Bronchial epithelial cell (primary cell): ENCODE results near the gene PLA2G2C. TPM values are rescaled to one million over a fixed set of nuclear protein-coding genes. Genes with fewer than 3 reads are reported as not detected.

Experiments used
- DNase-seq: peaks from one replicate; pipeline ENCODE4 v3.0.0-alpha.2; 2010; ENCODE audit warnings: low read depth
- FAIRE-seq: peaks from 2 replicates; lab custom pipeline; 2011; peaks lifted over from hg19 to GRCh38; lab: Jason Lieb, UNC
- H3K27me3 ChIP-seq: 2 replicates; pipeline ENCODE4 v1.5.1; 2011; ENCODE audit warnings: low read length; ENCODE audit not compliant: control insufficient read depth, insufficient read depth
- H3K36me3 ChIP-seq: 2 replicates; pipeline ENCODE4 v1.5.1; 2011; ENCODE audit warnings: low read length; ENCODE audit not compliant: control insufficient read depth, insufficient read depth
- H3K4me3 ChIP-seq: 2 replicates; pipeline ENCODE4 v1.5.1; 2011; ENCODE audit warnings: mild to moderate bottlenecking, low read depth, low read length, control low read depth
- total RNA-seq: library from RNA; depleted of rRNA; stranded (reverse); fragments of >200 nt; gene quantifications from 2 replicates; pipeline ENCODE4 v1.2.1, GENCODE V29; 2014
- TF ChIP-seq, protein P1 (sequence below): IDR thresholded peaks from 2 replicates; pipeline ENCODE4 v1.5.1; 2011; ENCODE audit warnings: mild to moderate bottlenecking, moderate library complexity, low read length, control low read depth, inconsistent platforms; ENCODE audit not compliant: insufficient read depth, severe bottlenecking

The PLA2G2C gene
- total RNA-seq, 1 donor from 2014 or later, result not detected

DNA sequence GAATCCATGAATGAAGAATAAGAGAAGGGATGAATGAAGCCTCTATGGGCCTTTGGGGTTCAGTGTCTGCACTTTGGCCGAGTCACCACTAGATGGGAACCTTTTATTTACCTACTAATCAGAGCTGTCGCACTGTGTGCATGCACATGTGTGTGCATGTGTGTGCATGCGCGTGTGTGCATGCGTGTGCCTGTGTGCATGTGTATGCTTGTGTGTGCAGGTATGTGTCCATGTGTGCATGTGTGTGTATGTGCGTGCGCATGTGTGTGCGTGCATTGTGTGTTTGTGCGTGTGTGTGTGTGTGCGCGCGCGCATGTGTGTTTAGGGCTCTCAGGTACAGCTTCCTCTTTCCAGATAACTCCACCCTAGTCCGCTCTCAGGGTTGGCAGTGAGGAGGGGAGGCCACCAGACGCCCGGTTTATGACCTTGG lies 20.8 kb downstream of the PLA2G2C start:
- H3K36me3 ChIP-seq, result no peaks in the 10 kb centered on the region
- DNase-seq (peak; percentile 8), FAIRE-seq (peak; percentile 23)
- H3K27me3 ChIP-seq, result no peaks in the 10 kb centered on the region
- TF ChIP-seq, protein P1, sequence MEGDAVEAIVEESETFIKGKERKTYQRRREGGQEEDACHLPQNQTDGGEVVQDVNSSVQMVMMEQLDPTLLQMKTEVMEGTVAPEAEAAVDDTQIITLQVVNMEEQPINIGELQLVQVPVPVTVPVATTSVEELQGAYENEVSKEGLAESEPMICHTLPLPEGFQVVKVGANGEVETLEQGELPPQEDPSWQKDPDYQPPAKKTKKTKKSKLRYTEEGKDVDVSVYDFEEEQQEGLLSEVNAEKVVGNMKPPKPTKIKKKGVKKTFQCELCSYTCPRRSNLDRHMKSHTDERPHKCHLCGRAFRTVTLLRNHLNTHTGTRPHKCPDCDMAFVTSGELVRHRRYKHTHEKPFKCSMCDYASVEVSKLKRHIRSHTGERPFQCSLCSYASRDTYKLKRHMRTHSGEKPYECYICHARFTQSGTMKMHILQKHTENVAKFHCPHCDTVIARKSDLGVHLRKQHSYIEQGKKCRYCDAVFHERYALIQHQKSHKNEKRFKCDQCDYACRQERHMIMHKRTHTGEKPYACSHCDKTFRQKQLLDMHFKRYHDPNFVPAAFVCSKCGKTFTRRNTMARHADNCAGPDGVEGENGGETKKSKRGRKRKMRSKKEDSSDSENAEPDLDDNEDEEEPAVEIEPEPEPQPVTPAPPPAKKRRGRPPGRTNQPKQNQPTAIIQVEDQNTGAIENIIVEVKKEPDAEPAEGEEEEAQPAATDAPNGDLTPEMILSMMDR, result peak; percentile 36
- H3K4me3 ChIP-seq, result no peak overlapping the region

DNA sequence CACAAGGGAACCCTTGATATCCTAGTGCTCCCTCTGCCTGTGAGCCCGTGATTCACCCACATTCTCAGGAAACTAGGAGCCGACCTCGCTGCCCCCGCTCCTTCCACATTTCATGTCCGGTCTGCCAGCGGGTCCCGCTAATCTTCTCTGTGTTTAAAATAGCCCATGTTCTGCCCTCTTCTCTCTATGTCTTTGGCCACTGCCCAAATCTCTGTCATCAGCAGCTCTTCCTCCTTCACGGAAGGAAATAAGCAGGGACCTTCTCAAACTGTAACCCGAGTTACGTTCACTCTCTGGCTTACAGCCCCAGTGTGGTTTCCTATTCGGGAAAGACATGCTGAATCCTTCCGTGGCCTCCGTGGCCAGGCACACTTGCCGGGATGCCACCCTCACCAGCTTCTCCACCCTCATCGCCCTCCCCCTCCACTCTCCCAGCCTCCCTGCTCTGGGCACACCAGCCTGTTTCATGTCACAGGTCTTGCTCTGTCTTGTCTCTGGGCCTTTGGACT lies 21.6 kb downstream of the PLA2G2C start:
- H3K4me3 ChIP-seq, result no peak overlapping the region
- no peaks in the 10 kb centered on the region for H3K27me3 ChIP-seq
- FAIRE-seq (no peak), DNase-seq (no peak)
- TF ChIP-seq, protein P1, result no peak
- no peaks in the 10 kb centered on the region for H3K36me3 ChIP-seq

DNA sequence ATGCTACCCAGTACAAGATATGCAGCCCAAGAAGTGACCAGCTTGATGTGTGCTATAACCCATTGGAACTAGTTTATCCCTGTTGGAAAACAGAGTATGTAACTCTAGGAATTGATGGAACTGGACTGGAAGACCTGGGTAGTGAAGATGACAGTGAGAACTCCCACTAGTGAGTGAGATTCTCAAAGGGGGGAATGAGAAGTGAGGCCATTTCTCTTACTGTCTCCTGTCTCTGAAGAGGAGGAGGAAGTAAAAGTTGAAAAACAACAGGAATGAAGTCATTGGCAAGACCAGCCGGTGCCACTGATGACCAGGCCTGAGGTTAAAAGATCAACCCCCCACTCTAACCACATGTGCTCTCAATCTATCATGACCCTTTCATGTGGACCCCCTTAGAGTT lies 26.3 kb downstream of the PLA2G2C start:
- Histone ChIP-seq H3K27me3 (no peaks in the 10 kb centered on the region), H3K36me3 (no peaks in the 10 kb centered on the region), H3K4me3 (no peak overlapping the region)
- DNase-seq (no peak), FAIRE-seq (no peak)
- TF ChIP-seq, protein P1, result no peak

DNA sequence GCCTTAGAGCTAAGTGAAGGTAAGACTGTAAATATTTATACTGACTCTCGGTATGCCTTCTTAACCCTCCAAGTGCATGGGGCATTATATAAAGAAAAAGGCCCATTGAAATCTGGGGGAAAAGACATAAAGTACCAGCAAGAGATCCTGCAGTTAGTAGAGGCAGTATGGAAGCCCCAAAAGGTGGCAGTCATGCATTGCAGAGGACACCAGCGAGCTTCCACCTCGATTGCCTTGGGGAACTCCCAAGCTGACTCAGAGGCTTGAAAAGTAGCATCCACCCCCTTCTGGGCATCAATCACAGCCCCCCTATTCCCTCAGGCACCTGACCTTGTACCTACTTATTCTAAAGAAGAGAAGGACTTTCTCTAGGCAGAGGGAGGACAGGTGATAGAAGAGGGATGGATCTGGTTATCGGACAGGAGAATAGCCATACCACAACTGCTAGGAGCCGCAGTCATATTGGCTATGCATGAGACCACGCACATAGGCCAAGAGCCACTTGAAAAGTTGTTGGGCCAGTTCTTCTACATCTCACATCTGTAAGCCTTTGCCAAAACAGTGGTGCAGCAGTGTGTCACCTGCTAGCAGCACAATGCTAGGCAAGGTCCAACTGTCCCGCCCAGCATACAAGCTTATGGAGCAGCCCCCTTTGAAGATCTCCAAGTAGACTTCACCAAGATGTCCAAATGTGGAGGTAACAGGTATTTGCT lies 27.8 kb downstream of the PLA2G2C start:
- TF ChIP-seq, protein P1, result no peak
- DNase-seq, result peak; percentile 38

DNA sequence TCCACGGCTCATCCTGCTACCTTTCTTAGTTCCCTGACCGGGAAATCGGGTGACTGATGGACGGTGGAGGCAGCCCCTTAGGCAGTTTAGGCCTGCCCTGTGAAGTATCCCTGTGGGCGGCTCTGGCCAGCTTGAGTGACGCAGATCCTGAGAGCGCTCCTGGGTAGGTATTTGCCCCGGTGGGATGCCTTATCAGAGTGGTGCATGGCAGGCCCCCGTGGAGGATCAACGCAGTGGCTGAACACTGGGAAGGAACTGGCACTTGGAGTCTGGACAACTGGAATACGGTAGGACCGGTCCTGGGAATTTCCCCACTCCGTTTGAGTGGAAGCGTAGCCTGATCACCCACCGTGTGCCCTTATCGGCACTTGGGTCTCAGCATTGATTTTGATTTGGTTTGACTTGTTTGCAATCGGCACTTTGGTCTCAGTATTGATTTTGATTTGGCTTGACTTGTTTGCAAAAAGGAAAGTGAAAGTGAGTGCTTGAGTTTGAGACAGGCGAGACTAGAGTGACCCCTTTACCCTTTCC lies 32.0 kb downstream of the PLA2G2C start:
- no peaks in the 10 kb centered on the region for H3K27me3 ChIP-seq
- H3K36me3 ChIP-seq, result no peaks in the 10 kb centered on the region
- TF ChIP-seq, protein P1, result no peak
- DNase-seq (no peak), FAIRE-seq (no peak)
- no peak overlapping the region for H3K4me3 ChIP-seq

More for the DNA sequence above, 27.8 kb downstream of the PLA2G2C start:
- H3K36me3 ChIP-seq, result no peaks in the 10 kb centered on the region
- H3K27me3 ChIP-seq, result no peaks in the 10 kb centered on the region
- FAIRE-seq, result no peak
- H3K4me3 ChIP-seq, result no peak overlapping the region
